ENCODE results near the gene SLCO4C1.

SLCO4C1 gene

DNA sequence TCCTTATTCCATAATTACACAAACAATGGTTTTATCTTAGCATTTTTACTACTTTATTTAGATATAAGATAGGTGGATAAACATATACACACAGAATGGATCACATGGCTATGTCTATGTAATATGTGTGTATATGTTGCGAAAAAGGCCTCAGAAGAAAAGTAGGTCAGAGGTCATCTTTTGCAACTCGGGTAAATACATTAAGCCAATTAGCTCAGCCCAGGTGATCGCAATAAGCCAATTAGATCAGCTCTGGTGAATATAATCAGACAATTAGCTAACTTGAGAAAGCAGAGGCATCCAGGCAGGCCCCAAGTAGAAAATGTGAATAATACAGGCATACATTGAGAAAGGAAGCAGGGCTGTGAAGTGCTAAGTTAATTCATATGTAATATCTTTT lies 24.3 kb downstream of the SLCO4C1 start:
- DNase-seq (ENCODE audit: low spot score), result no peak

DNA sequence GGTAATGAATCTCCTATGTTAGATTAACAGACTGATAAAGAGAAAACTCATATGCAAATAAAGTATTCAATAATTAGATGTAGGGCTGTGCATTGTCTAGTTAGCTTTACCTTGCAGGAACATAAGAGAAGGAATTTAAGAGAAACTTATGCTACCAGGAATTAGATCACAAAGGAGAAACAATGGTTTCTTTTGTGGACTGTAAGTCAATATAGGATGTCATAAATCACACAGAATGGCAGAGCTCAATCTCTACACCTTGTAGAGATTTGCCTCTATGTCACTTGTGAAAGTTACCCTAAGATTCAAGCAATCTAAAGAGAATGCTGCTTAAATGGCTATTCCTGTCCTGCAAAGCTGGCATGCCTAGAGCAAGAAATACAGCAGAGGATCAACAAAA lies 26.0 kb downstream of the SLCO4C1 start:
- no peak for DNase-seq (ENCODE audit: low spot score)

DNA sequence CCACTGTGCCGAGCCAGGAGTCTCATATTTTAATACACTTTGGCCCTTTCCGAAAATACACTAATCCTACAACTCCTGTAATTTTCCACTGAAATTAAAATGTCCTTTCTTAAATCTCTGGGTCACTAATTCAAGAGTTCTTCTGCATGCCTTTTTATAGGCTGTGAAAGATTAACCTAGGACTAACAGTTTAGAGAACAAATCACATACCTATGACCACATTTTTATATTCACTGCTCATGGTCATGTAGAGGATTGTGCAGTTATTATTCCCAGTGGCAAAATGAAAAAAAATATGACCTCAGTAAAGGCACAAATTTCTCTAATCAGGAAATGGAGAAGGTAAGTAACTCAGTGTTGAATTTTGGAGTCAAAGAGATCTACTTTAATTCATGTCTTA lies 33.4 kb downstream of the SLCO4C1 start:
- DNase-seq (ENCODE audit: low spot score), result no peak

DNA sequence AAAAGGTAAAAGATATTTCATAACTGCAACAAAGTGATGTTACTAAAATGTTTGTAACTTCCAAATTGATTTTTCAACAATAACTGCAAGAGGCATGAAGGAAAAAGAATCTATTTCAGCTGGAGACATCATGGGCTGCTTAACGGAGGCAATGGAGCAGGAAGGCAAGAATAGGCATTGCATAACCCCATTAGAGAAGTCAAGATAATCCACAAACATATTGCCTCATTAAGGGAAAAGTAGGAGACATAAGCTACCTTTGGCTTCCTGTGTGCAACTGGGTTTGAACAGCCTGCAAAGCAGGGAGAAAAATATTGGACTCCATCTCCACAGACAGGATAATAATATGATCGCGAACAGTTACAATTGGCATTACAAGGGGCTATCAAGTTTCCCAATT lies 46.7 kb downstream of the SLCO4C1 start:
- DNase-seq (ENCODE audit: low spot score), result no peak

DNA sequence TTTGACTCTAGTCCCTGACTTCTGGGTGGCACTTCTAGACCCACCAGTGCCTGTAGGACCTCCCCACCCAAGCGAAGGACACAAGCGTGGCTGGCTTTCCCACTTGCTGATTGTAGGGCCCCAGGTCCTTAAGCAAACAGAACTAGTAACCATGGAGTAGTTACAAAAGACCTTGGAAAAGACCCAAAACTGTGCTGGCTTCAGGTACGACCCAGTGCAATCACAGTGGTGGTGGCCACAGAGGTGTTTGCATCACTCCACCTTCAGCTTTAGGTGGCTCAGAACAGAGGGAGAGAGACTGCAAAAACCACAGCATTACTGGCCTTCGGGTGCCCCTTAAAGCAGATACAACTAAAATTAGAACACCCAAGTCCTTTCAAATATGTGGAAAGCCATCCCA lies 52.9 kb downstream of the SLCO4C1 start:
- DNase-seq (ENCODE audit: low spot score), result no peak

DNA sequence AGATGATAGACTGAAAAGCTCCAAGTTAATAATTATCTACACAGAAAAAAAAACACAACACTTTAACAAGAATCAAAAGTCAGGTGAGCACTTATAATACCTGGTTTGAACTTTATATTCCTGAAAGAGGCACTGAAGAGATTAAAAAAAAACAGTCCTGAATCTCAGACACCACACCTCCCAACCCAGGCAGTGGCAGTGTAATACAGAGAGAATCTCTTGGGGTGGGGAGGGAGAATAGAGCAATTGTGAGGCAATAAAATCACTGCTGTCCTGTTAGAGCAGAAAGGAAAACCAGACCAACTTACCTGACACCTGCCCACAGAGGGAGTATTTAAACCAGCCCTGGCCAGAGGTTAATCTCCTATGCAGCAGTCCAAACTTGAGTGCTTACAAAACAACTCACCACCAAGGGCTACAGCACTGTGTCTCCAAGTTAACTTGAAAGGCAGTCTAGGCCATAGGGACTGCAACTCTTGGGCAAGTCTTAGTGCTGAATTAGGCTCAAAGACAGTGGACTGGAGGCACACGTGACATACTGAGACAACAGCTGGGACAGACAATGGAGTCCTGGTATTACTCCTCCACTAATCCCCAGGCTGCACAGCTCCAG lies 54.2 kb downstream of the SLCO4C1 start:
- no peak for DNase-seq (ENCODE audit: low spot score)

DNA sequence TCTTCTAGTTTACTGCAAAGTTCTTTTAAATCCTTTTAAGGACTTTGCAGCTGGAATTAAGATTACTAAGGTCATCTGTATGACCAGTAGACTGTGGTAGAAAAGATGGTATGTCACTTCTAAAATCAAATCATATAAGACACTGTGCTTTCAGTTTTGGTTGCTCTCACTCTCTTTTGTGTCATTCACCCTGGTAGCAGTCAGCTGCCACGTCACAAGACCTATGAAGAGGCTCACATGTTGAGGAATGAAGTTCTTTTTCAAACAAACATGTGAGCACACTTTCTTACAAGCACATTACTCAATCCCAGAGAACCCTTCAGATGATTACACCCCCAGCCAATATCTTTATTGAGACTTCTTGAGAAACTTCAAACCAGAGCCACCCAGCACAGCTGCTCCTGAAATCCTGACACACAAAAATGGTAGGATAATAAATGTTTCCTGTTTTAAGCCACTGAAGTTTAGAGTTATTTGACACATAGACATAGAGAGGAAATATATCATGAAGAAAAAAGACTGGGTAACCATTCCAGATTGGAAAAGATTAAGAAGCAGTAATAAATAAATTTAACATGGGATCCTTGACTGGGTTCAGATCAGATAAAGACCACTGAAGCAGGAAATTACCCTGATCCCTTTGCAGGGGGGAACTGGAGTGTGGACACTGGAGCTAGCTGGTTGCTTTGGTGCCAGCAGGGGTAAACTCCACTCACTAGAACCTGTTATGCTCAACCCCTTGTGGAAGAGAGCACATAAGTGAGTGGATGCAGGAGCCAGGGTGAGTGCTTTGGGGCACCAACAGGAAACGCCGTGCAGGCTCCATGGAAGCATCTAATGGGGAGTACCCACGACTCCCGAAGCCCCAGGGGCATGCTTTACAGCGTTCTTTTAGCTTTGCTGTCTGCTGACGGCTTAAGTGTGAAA lies 64.1 kb downstream of the SLCO4C1 start:
- no peak for DNase-seq (ENCODE audit: low spot score)

DNA sequence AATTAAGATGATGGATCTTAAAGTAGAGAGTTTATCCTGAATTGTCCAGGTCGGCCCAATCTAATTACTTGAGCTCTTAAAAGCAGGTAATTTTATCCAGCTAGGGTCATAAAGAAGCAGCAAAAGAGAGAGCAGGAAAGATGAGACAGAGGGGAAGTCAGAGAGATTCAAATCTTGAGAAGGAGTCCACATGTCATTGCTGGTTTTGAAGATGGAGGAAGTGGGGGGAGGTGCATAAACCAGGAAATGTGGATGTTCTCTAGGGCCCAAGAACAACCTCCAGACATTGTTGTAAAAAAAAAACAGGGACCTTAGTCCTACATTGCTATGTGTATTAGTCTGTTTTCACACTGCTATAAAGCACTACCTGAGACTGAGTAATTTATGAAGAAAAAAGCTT lies 66.4 kb downstream of the SLCO4C1 start:
- DNase-seq (ENCODE audit: low spot score), result no peak

DNA sequence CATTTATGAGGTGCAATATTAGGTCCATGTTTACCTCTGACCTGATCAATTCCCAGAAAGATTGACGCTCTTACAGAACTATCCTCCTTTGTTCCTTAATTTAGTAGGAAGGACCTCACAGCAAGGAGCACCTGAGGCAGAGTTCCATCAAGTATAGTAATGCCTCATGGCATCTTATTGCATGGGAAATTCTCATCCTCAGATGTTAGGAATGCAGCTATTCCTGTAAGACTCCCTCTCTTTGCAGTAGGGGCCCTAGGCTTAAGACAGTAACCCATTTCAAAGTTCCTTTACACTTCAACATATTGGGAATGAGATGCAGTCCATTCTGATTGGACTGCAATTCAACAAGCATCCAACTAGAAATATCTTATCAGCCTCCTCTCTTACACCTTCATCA lies 69.8 kb downstream of the SLCO4C1 start:
- DNase-seq (ENCODE audit: low spot score), result no peak

DNA sequence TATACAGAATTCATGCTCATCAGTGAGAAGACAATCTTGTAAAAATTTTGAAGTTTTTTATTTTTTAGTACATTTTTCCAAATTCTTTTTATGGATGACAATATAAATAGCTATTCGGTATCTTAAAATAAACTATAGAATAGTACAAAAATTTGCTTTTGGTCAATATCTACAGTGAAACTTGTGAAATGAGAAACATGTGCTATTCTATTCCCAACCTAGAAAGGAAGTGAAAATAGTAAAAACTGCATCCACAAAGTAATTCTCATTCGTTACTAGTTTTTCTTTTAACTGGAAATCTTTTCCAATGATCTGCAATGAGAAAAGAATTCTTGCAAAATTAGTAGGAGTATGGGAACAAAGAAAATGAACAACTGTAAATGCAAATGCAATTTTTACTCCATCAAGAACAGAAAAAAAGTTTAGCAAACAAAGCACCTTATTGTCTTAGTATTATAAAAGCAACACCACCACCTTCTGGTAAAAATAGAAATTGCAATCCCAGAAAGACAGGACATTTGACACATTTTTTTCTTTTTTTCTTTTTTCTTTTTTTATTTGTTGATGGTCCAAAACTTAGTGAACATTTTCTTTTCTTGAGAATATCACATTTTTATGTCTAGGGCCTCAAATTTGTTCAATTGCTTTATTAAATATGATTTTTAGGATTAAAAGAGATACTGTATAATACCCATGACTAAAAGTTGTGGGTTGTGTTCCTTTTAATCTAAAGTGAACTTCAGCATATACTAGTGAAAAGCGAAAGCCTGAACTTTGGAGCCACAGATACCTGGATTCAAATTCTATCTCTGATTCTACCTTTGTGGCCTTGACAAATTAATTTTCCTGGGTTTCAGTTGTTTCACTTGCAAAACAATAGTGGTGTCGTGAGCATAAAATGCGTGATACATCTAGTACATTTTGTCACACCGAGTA lies 72.3 kb downstream of the SLCO4C1 start:
- DNase-seq (ENCODE audit: low spot score), result no peak

DNA sequence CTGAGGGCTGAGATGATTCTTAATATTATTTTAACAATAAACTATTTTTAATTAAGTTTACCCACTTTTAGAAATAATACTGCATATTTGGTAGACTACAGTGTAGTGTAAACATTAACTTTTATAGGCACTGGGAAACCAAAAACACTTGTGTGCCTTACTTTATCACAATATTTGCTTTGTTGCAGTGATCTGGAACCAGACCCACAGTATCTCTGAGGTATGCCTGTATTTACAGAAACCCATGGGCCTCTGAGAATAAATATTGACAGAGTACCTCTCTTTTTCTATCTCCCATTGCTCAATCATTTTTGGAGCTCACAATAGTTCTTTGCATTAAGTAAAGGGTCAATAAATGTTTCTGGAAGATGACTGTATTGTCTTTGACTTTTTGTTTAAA lies 73.3 kb downstream of the SLCO4C1 start:
- no peak for DNase-seq (ENCODE audit: low spot score)

DNA sequence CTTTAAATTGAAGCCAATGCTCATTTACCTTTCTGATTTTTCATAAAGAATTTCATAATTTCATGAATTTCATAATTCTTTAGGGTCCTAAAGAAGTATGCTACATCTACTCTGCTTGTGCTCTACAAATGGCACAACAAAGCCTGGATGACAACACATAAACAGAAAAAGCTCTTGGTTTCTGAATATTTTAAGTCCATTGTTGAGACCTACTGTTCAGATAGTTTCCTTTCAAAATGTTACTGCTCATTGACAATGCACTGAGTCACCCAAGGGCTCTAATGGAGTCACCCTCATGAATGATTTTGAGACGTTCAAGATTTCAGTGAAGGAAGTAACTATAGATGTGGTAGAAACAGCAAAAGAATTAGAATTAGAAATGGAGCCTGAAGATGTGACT lies 74.1 kb downstream of the SLCO4C1 start:
- no peak for DNase-seq (ENCODE audit: low spot score)

DNA sequence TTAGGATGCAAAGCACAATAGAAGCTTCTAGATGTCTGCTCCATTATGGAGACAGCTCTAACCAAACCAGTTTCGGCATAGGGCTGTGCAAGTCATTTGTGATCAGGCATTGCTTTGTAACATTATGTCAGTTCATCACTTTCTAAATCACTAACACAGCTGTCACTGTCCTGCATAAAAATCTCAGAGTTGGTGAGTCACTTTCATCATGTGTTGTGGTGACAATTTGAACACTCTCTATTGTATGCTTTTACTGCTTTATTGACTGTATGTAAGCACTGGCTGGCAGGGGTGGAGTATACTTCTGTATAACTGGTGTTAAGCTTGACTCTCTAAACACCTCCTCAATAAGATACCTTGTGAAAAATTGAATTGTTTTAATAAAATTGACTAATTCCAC lies 77.9 kb downstream of the SLCO4C1 start:
- DNase-seq (ENCODE audit: low spot score), result no peak

DNA sequence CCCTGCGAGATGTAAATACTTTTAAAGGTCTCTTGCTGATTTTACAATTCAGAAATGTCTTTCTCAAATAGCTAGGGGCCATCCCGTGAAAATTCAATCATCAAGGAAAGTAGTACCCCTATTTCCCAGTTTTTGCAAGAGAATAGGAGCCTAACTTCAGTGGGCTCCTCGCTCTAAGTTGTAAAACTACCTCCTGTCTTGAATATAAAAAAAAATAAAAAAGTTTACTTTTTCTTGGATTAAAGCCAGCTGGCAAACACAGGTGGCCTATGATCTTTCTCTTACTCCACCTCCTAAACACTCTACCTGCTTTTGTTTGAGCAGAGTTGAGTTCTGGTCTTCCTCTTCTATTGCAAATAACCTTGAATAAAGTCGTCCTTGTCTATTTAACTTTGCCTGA lies 79.4 kb downstream of the SLCO4C1 start:
- no peak for DNase-seq (ENCODE audit: low spot score)

DNA sequence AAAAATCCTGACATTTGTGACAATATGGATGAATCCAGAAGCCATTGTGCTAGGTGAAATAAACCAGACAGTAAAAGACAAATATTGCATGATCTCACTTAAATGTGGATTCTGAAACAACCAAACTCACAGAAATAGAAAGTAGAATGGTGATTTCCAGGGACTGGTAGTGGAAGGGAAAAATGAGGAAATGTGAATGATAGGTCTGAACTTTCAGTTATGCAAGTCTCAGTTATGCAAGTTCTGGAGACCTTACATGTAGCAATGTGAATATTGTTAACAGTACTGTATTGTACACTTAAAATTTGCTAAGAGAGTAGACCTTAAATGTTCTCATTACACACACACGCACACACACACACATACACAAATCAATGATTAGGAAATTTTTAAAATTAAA lies 84.9 kb downstream of the SLCO4C1 start:
- DNase-seq (ENCODE audit: low spot score), result no peak

DNA sequence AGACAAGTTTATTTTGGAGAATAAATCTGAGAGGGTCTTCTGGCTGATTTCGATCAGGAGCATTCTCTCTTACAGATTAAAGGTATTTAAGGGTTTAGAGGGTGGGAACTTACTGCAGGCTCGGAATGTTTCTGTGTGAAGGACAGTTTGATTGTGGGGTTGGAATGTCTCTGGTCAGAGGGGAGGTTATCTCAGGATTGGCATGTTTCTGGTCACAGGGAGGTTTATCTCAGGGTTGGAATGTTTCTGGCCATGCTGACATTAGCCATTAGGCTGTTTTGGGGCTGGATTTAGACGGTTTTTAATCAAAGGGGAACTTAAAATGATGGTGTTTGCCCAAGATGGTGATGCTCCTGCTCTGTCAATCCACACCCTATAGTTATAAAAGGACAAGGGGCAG lies 95.2 kb downstream of the SLCO4C1 start:
- no peak for DNase-seq (ENCODE audit: low spot score)

DNA sequence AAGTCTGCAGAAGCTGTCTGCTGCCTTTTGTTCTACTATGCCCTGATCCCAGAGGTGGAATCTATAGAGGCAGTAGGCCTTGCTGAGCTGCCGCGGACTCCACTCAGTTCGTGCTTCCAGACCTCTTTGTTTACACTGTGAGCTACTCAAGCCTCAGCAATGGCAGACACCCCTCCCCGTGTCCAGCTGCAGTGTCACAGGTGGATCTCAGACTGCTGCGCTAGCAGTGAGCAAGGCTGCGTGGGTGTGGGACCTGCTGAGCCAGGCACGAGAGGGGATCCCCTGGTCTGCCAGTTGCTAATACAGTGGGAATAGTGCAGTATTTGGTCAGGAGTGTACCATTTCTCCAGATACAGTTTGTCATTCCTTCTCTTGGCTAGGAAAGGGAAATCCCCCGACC lies 99.6 kb downstream of the SLCO4C1 start:
- no peak for DNase-seq (ENCODE audit: low spot score)

Measured in GM03348 (cell line).